SK-N-SH (cell line): Measurements from ENCODE around the gene PXDN.

ENCODE experiments used
- FOXJ3 ChIP-seq: sonication (generic); formaldehyde crosslinking; IDR thresholded peaks from 2 replicates; pipeline ENCODE4 v1.5.1; 2020; ENCODE audit warnings: mild to moderate bottlenecking, missing genetic modification reagents
- MAX ChIP-seq: IDR thresholded peaks from 2 replicates; pipeline ENCODE4 v1.4.0; 2012; ENCODE audit warnings: low read depth
- POLR2AphosphoS5 ChIP-seq: IDR thresholded peaks from 2 replicates; pipeline ENCODE4 v1.6.1; 2012; ENCODE audit warnings: low read depth, low read length
- RCOR1 ChIP-seq: fragments of 150-350 bp; IDR thresholded peaks from 2 replicates; pipeline ENCODE4 v1.6.1; 2017; ENCODE audit warnings: antibody characterized with exemption, low read length
- RFX5 ChIP-seq: IDR thresholded peaks from 2 replicates; pipeline ENCODE4 v1.6.1; 2012; ENCODE audit warnings: mild to moderate bottlenecking, improper control_type of control experiment, low read length
- RXRA ChIP-seq: IDR thresholded peaks from 2 replicates; pipeline ENCODE4 v1.4.0; 2012; ENCODE audit warnings: low read depth, mild to moderate bottlenecking, borderline replicate concordance
- ZBTB33 ChIP-seq: IDR thresholded peaks from 2 replicates; pipeline ENCODE4 v1.4.0; 2012; ENCODE audit warnings: low read depth, borderline replicate concordance
- TF ChIP-seq, protein P1 (sequence below): fragments of 200-600 bp; sonication (generic); IDR thresholded peaks from 2 replicates; pipeline ENCODE4 v1.6.1; 2017; ENCODE audit warnings: antibody characterized with exemption, mild to moderate bottlenecking, moderate library complexity
- TF ChIP-seq, protein P2 (sequence below): fragments of 150-350 bp; IDR thresholded peaks from 2 replicates; pipeline ENCODE4 v1.6.1; 2017; ENCODE audit warnings: antibody characterized with exemption, low read length, low read depth, borderline replicate concordance
- TF ChIP-seq, protein P3 (sequence below): IDR thresholded peaks from 2 replicates; pipeline ENCODE4 v1.6.1; 2012; ENCODE audit warnings: mild to moderate bottlenecking, low read depth, low read length, moderate library complexity

- TF ChIP-seq RXRA (no peak), POLR2AphosphoS5 (no peak), RCOR1 (no peak), FOXJ3 (CRISPR knock-in tag) (no peak), MAX (no peak), RFX5 (no peak), ZBTB33 (no peak)
- TF ChIP-seq, protein P1, sequence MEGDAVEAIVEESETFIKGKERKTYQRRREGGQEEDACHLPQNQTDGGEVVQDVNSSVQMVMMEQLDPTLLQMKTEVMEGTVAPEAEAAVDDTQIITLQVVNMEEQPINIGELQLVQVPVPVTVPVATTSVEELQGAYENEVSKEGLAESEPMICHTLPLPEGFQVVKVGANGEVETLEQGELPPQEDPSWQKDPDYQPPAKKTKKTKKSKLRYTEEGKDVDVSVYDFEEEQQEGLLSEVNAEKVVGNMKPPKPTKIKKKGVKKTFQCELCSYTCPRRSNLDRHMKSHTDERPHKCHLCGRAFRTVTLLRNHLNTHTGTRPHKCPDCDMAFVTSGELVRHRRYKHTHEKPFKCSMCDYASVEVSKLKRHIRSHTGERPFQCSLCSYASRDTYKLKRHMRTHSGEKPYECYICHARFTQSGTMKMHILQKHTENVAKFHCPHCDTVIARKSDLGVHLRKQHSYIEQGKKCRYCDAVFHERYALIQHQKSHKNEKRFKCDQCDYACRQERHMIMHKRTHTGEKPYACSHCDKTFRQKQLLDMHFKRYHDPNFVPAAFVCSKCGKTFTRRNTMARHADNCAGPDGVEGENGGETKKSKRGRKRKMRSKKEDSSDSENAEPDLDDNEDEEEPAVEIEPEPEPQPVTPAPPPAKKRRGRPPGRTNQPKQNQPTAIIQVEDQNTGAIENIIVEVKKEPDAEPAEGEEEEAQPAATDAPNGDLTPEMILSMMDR, result no peak
- TF ChIP-seq, protein P2, sequence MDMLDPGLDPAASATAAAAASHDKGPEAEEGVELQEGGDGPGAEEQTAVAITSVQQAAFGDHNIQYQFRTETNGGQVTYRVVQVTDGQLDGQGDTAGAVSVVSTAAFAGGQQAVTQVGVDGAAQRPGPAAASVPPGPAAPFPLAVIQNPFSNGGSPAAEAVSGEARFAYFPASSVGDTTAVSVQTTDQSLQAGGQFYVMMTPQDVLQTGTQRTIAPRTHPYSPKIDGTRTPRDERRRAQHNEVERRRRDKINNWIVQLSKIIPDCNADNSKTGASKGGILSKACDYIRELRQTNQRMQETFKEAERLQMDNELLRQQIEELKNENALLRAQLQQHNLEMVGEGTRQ, result no peak
- TF ChIP-seq, protein P3, sequence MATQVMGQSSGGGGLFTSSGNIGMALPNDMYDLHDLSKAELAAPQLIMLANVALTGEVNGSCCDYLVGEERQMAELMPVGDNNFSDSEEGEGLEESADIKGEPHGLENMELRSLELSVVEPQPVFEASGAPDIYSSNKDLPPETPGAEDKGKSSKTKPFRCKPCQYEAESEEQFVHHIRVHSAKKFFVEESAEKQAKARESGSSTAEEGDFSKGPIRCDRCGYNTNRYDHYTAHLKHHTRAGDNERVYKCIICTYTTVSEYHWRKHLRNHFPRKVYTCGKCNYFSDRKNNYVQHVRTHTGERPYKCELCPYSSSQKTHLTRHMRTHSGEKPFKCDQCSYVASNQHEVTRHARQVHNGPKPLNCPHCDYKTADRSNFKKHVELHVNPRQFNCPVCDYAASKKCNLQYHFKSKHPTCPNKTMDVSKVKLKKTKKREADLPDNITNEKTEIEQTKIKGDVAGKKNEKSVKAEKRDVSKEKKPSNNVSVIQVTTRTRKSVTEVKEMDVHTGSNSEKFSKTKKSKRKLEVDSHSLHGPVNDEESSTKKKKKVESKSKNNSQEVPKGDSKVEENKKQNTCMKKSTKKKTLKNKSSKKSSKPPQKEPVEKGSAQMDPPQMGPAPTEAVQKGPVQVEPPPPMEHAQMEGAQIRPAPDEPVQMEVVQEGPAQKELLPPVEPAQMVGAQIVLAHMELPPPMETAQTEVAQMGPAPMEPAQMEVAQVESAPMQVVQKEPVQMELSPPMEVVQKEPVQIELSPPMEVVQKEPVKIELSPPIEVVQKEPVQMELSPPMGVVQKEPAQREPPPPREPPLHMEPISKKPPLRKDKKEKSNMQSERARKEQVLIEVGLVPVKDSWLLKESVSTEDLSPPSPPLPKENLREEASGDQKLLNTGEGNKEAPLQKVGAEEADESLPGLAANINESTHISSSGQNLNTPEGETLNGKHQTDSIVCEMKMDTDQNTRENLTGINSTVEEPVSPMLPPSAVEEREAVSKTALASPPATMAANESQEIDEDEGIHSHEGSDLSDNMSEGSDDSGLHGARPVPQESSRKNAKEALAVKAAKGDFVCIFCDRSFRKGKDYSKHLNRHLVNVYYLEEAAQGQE, result no peak
These were observed 141.3 kb downstream of the PXDN start for GRCh38 chr2:1603059-1603458.
